Panc1 (cell line): Measurements from ENCODE around the gene UBE3B. TPM values are rescaled to one million over a fixed set of nuclear protein-coding genes. Genes with fewer than 3 reads are reported as not detected.

Source experiments
- ATAC-seq: fragments of 200-7000 bp; cut with Tn5 transposase; 2 replicates; pipeline ENCODE4 v1.9.1; 2020; ENCODE audit warnings: mild to moderate bottlenecking, moderate library complexity
- BruUV-seq: library from RNA; stranded (reverse); fragments of 400-500 nt; replicated peaks from 2 replicates; lab custom pipeline; 2021; lab: Mats Ljungman, UMichigan
- CTCF ChIA-PET: fragments of 300-600 bp; sonication (Branson Sonifier 250); formaldehyde crosslinking; loops from one replicate; lab custom pipeline; 2022; ENCODE audit warnings: antibody characterized with exemption; lab: Charles Lee
- POLR2A ChIA-PET: fragments of 300-600 bp; sonication (Branson Sonifier 250); formaldehyde crosslinking; loops from one replicate; lab custom pipeline; 2022; ENCODE audit warnings: antibody characterized with exemption; lab: Charles Lee
- DNase-seq: peaks from one replicate; pipeline ENCODE4 v3.0.0-alpha.2; 2010; ENCODE audit warnings: low read depth, low spot score
- H3K27ac ChIP-seq: 2 replicates; pipeline ENCODE4 v1.5.1; 2011; ENCODE audit warnings: mild to moderate bottlenecking, low read length, inconsistent platforms
- H3K27me3 ChIP-seq: fragments of 200-500 bp; sonication (Bioruptor generic); 2 replicates; pipeline ENCODE4 v1.6.0; 2014; ENCODE audit warnings: low read length, inconsistent platforms; ENCODE audit not compliant: control insufficient read depth, insufficient read depth
- H3K36me3 ChIP-seq: fragments of 200-500 bp; sonication (Bioruptor generic); 2 replicates; pipeline ENCODE4 v1.5.1; 2014; ENCODE audit warnings: inconsistent platforms, mild to moderate bottlenecking, low read length, moderate library complexity; ENCODE audit not compliant: control insufficient read depth, insufficient read depth
- H3K4me1 ChIP-seq: 2 replicates; pipeline ENCODE4 v1.5.1; 2011; ENCODE audit warnings: inconsistent platforms, mild to moderate bottlenecking, low read length, moderate library complexity; ENCODE audit not compliant: control insufficient read depth, insufficient read depth
- H3K4me3 ChIP-seq, 2 experiments: 2 replicates each; pipeline ENCODE4 v1.5.1; 2011 to 2012; ENCODE audit warnings: low read depth in 2 of 2, low read length in 2 of 2, mild to moderate bottlenecking in 2 of 2, inconsistent platforms in 1 of 2, moderate library complexity in 1 of 2
- H3K9me3 ChIP-seq: fragments of 200-500 bp; sonication (Bioruptor generic); 2 replicates; pipeline ENCODE4 v1.5.1; 2014; ENCODE audit warnings: low read depth, mild to moderate bottlenecking, inconsistent platforms, low read length, moderate library complexity; ENCODE audit not compliant: control insufficient read depth, insufficient read depth
- CTCF ChIP-seq: fragments of 450-650 bp; IDR thresholded peaks from 2 replicates; pipeline ENCODE4 v1.5.1; 2017; ENCODE audit warnings: mild to moderate bottlenecking
- POLR2AphosphoS5 ChIP-seq: IDR thresholded peaks from 2 replicates; pipeline ENCODE4 v1.6.1; 2012; ENCODE audit warnings: mild to moderate bottlenecking, low read depth, low read length, moderate library complexity
- REST ChIP-seq, 2 experiments: IDR thresholded peaks; 2 replicates each; pipeline ENCODE4 v1.6.1; 2011 to 2012; ENCODE audit warnings: low read depth in 2 of 2, control low read depth in 1 of 2, low read length in 1 of 2, mild to moderate bottlenecking in 1 of 2, moderate library complexity in 1 of 2; ENCODE audit not compliant: insufficient read depth in 1 of 2
- SIN3A ChIP-seq: IDR thresholded peaks from 2 replicates; pipeline ENCODE4 v1.6.1; 2012; ENCODE audit warnings: low read depth, mild to moderate bottlenecking, low read length, moderate library complexity, borderline replicate concordance; ENCODE audit not compliant: insufficient read depth
- TCF7L2 ChIP-seq: IDR thresholded peaks from 2 replicates; pipeline ENCODE4 v1.6.1; 2011; ENCODE audit warnings: mild to moderate bottlenecking, low read depth, low read length, inconsistent platforms
- in situ Hi-C: cut with HindIII; loops from 2 replicates; pipeline ENCODE4 v1.10.0; 2016; ENCODE audit warnings: low sequenced_read_pairs, low pct_unique_long_range_greater_than_20kb
- intact Hi-C: fragments of 100-400 bp; cut with micrococcal nuclease; formaldehyde crosslinking; loops from one replicate; pipeline ENCODE4 v1.10.0; 2022; ENCODE audit not compliant: unreplicated experiment
- total RNA-seq: library from RNA; stranded (reverse); gene quantifications from one replicate; pipeline ENCODE4 v1.2.1, GENCODE V29; 2021; ENCODE audit not compliant: unreplicated experiment

UBE3B gene
- total RNA-seq, 1 experiment from 2014 or later: 38.9 TPM

GRCh38 chr12:109452489-109452888, 24.9 kb upstream of the UBE3B start:
- Histone ChIP-seq H3K27ac (no peak overlapping the region), H3K4me3 (no peak overlapping the region), H3K9me3 (no peaks in the 10 kb centered on the region), H3K27me3 (no peaks in the 10 kb centered on the region), H3K36me3 (peaks cover 6% of the 10 kb centered on the region; the same call in 1 of the 2 replicates), H3K4me1 (no peaks in the 10 kb centered on the region)
- in situ Hi-C loops: no loop called here
- CTCF ChIA-PET: interaction anchor here (0.5 to 0.7 kb wide), 2 partner anchors 19 to 24 kb away, joined by 3 read pairs; no protein-coding TSS in a partner anchor
- BruUV-seq: no TSS peak
- DNase-seq (no peak), ATAC-seq (no peak)
- TF ChIP-seq SIN3A (no peak), TCF7L2 (no peak), CTCF (no peak), REST (IDR thresholded peaks at IDR 0.05; ENCODE audit: insufficient read depth in 1 of 2, low read depth in 2 of 2, low read length in 1 of 2) (no peak), POLR2AphosphoS5 (no peak)
- intact Hi-C loops: no loop called here
- POLR2A ChIA-PET: no interaction called here

GRCh38 chr12:109455706-109456105, 21.7 kb upstream of the UBE3B start:
- in situ Hi-C loops (no loop called here), intact Hi-C loops (no loop called here)
- Histone ChIP-seq H3K27ac (no peak overlapping the region), H3K4me1 (no peaks in the 10 kb centered on the region), H3K36me3 (peaks cover 10% of the 10 kb centered on the region), H3K4me3 (no peak overlapping the region), H3K9me3 (no peaks in the 10 kb centered on the region), H3K27me3 (no peaks in the 10 kb centered on the region)
- ChIA-PET POLR2A (no interaction called here), CTCF (no interaction called here)
- TF ChIP-seq SIN3A: no peak
- no peak for TF ChIP-seq REST (IDR thresholded peaks at IDR 0.05; ENCODE audit: insufficient read depth in 1 of 2, low read depth in 2 of 2, low read length in 1 of 2)
- DNase-seq: no peak
- no peak for ATAC-seq
- BruUV-seq: no TSS peak
